ENCODE data around the gene PRODH2. TPM values are rescaled to one million over a fixed set of nuclear protein-coding genes. Genes with fewer than 3 reads are reported as not detected.
A peak's percentile ranks its signal among the peaks of the same experiment; 100 is the strongest.

Gene PRODH2
- total RNA-seq, 3 donors from 2014 or later: not detected

- TF ChIP-seq CTCF (IDR thresholded peaks at IDR 0.05): no peak
- intact Hi-C loops (cut with DNase I, micrococcal nuclease): no loop called here
- peak in 2 of 3 donors; percentile 59 to 62 for DNase-seq
- H3K4me3 ChIP-seq: peak within 1 kb of the TSS; percentile 80
- H3K9me3 ChIP-seq: no peaks in the 10 kb centered on the region
- peaks cover 32% of the 10 kb centered on the region for H3K4me1 ChIP-seq (ENCODE audit: low read depth)
- peaks cover 7% of the 10 kb centered on the region for H3K36me3 ChIP-seq (ENCODE audit: low read depth)
- ATAC-seq: no peak
These were observed 56.0 kb downstream of the PRODH2 start, which contains the start of gene HSPB6 for GRCh38 chr19:35756377-35757230. HSPB6 (minus strand) TSS chr19:35757029; CDS start chr19:35757008, 21 bp downstream.

GRCh38 chr19:35755550-35756376 is 56.9 kb downstream of the PRODH2 start:
- intact Hi-C loops (cut with DNase I, micrococcal nuclease): no loop called here
- TF ChIP-seq CTCF (IDR thresholded peaks at IDR 0.05): no peak
- Histone ChIP-seq H3K9me3 (no peaks in the 10 kb centered on the region), H3K36me3 (ENCODE audit: low read depth) (peaks cover 7% of the 10 kb centered on the region), H3K4me1 (ENCODE audit: low read depth) (peaks cover 32% of the 10 kb centered on the region), H3K4me3 (no peak overlapping the region)
- ATAC-seq: peak; percentile 45
- peak; percentile 70 to 84 (median 82) for DNase-seq

GRCh38 chr19:35755131-35755549 is 57.5 kb downstream of the PRODH2 start:
- Histone ChIP-seq H3K9me3 (no peaks in the 10 kb centered on the region), H3K4me3 (no peak overlapping the region), H3K36me3 (ENCODE audit: low read depth) (peaks cover 7% of the 10 kb centered on the region), H3K4me1 (ENCODE audit: low read depth) (peaks cover 32% of the 10 kb centered on the region)
- no peak for DNase-seq
- no peak for TF ChIP-seq CTCF (IDR thresholded peaks at IDR 0.05)
- intact Hi-C loops (cut with DNase I, micrococcal nuclease): no loop called here
- peak; percentile 1 for ATAC-seq

- no peak for TF ChIP-seq CTCF (IDR thresholded peaks at IDR 0.05)
- H3K36me3 ChIP-seq (ENCODE audit: low read depth): peaks cover 7% of the 10 kb centered on the region
- DNase-seq (no peak), ATAC-seq (no peak)
- no peak overlapping the region for H3K4me3 ChIP-seq
- no peaks in the 10 kb centered on the region for H3K9me3 ChIP-seq
- intact Hi-C loops (cut with DNase I, micrococcal nuclease): no loop called here
- H3K4me1 ChIP-seq (ENCODE audit: low read depth): peaks cover 35% of the 10 kb centered on the region
These were observed 58.1 kb downstream of the PRODH2 start for GRCh38 chr19:35754370-35755130.
